Measurements from ENCODE around the gene LDHAL6A.

Gene LDHAL6A

GRCh38 chr11:18468059-18468458 lies 12.4 kb downstream of the LDHAL6A start:
- TF ChIP-seq CTCF (IDR thresholded peaks at IDR 0.05): no peak

- TF ChIP-seq CTCF (IDR thresholded peaks at IDR 0.05): no peak
Observed at GRCh38 chr11:18468961-18469360, 13.3 kb downstream of the LDHAL6A start.

GRCh38 chr11:18471995-18472394 lies 16.3 kb downstream of the LDHAL6A start:
- no peak for TF ChIP-seq CTCF (IDR thresholded peaks at IDR 0.05)

GRCh38 chr11:18472587-18472986 lies 16.9 kb downstream of the LDHAL6A start:
- TF ChIP-seq CTCF (IDR thresholded peaks at IDR 0.05): no peak

- no peak for TF ChIP-seq CTCF (IDR thresholded peaks at IDR 0.05)
Observed at GRCh38 chr11:18479063-18479462, 23.4 kb downstream of the LDHAL6A start.

- TF ChIP-seq CTCF (IDR thresholded peaks at IDR 0.05): no peak
Observed at GRCh38 chr11:18485913-18486528, 30.4 kb downstream of the LDHAL6A start.

- TF ChIP-seq CTCF (IDR thresholded peaks at IDR 0.05): no peak
Observed at GRCh38 chr11:18490319-18490718, 34.7 kb downstream of the LDHAL6A start.

Measured in LNCAP (cell line).